Activated B cell treated with CpG ODN at 0.5 μM for 24 hours (primary cell): ENCODE results near the gene SEPTIN12. TPM values are rescaled to one million over a fixed set of nuclear protein-coding genes. Genes with fewer than 3 reads are reported as not detected.
A peak's percentile ranks its signal among the peaks of the same experiment; 100 is the strongest.

ENCODE experiments used
- ATAC-seq: fragments of 200-7000 bp; cut with Tn5 transposase; one replicate; pipeline ENCODE4 v1.10.0; 2021; ENCODE audit warnings: low read depth, mild to moderate bottlenecking, moderate library complexity
- CTCF ChIA-PET: fragments of 350-600 bp; sonication (Branson Sonifier 250); formaldehyde crosslinking; loops from one replicate; lab custom pipeline; 2021; ENCODE audit warnings: antibody characterized with exemption; lab: Charles Lee
- POLR2A ChIA-PET: fragments of 350-600 bp; sonication (Branson Sonifier 250); formaldehyde crosslinking; loops from one replicate; lab custom pipeline; 2021; ENCODE audit warnings: antibody characterized with exemption; lab: Charles Lee
- DNase-seq: peaks from one replicate; pipeline ENCODE4 v3.0.0; 2022
- H3K27ac Mint-ChIP-seq: one replicate; pipeline ENCODE4 v1.8.0; 2020; ENCODE audit warnings: mixed read lengths
- H3K27me3 Mint-ChIP-seq: one replicate; pipeline ENCODE4 v1.8.0; 2021; ENCODE audit warnings: mixed read lengths
- H3K36me3 Mint-ChIP-seq: one replicate; pipeline ENCODE4 v1.8.0; 2021; ENCODE audit warnings: low read depth, mixed read lengths
- H3K4me1 Mint-ChIP-seq: one replicate; pipeline ENCODE4 v1.8.0; 2021; ENCODE audit warnings: mixed read lengths
- H3K4me3 Mint-ChIP-seq: one replicate; pipeline ENCODE4 v1.8.0; 2020; ENCODE audit warnings: mild to moderate bottlenecking, mixed read lengths
- H3K9me3 Mint-ChIP-seq: one replicate; pipeline ENCODE4 v1.8.0; 2020; ENCODE audit warnings: mixed read lengths
- CTCF ChIP-seq: fragments of 200-600 bp; IDR thresholded peaks from one replicate; pipeline ENCODE4 v1.8.0; 2022; ENCODE audit warnings: antibody characterized with exemption, mild to moderate bottlenecking
- intact Hi-C: fragments of 100-400 bp; cut with micrococcal nuclease; formaldehyde crosslinking; loops from one replicate; pipeline ENCODE4 v1.15.1; 2024
- total RNA-seq: library from RNA; stranded (reverse); gene quantifications from 2 replicates; pipeline ENCODE4 v1.2.3, GENCODE V29; 2022

Gene SEPTIN12
- total RNA-seq, 1 donor from 2014 or later = not detected

- peaks cover 18% of the 10 kb centered on the region for H3K4me1 Mint-ChIP-seq
- H3K36me3 Mint-ChIP-seq = peaks cover 15% of the 10 kb centered on the region
- no peaks in the 10 kb centered on the region for H3K9me3 Mint-ChIP-seq
- ChIA-PET CTCF (interaction anchor here (0.8 to 1.7 kb wide), 8 partner anchors 14 to 358 kb away, joined by 3 to 7 read pairs (median 4); partner anchors contain the start of genes GLYR1, HMOX2, MGRN1 and UBN1), POLR2A (interaction anchor here (0.5 to 3.1 kb wide), 16 partner anchors 17 to 481 kb away, joined by 3 to 27 read pairs (median 6); partner anchors contain the start of genes CDIP1, GLYR1, NUDT16L1 and PAM16)
- intact Hi-C loops = loop anchor here (1.0 to 2.0 kb wide), 9 partner anchors 33 to 299 kb away; partner anchors contain the start of genes CDIP1, GLYR1, HMOX2 and MGRN1
- no peaks in the 10 kb centered on the region for H3K27me3 Mint-ChIP-seq
- TF ChIP-seq CTCF = no peak
- DNase-seq = peak; percentile 84
- peak; percentile 77 for ATAC-seq
- peak within 1 kb of the TSS; percentile 90 for H3K4me3 Mint-ChIP-seq
- peak within 1 kb of the TSS; percentile 87 for H3K27ac Mint-ChIP-seq
Measured at GRCh38 chr16:4734063-4734729, 53.9 kb downstream of the SEPTIN12 start, which contains the start of the genes ANKS3 and DNAAF8. Gene ANKS3, minus strand, starts transcription at chr16:4734271. Its CDS starts 4,122 bp downstream, at chr16:4730149. Gene DNAAF8, plus strand, starts transcription at chr16:4734537. Its CDS starts 1,978 bp downstream, at chr16:4736515.

- no peak for TF ChIP-seq CTCF
- POLR2A ChIA-PET = interaction anchor here (0.5 to 3.1 kb wide), 14 partner anchors 18 to 462 kb away, joined by 3 to 27 read pairs (median 7); partner anchors contain the start of genes CDIP1, GLYR1, NUDT16L1 and PAM16
- CTCF ChIA-PET = interaction anchor here (1.6 to 1.7 kb wide), 2 partner anchors 38 to 118 kb away, joined by 5 to 7 read pairs; no protein-coding TSS in a partner anchor
- intact Hi-C loops = loop anchor here (1.0 to 2.0 kb wide), 9 partner anchors 34 to 300 kb away; partner anchors contain the start of genes CDIP1, GLYR1, HMOX2 and MGRN1
- no peaks in the 10 kb centered on the region for H3K27me3 Mint-ChIP-seq
- peak overlapping the region; percentile 90 for H3K4me3 Mint-ChIP-seq
- H3K27ac Mint-ChIP-seq = peak overlapping the region; percentile 61
- ATAC-seq (peak; percentile 8), DNase-seq (no peak)
- H3K9me3 Mint-ChIP-seq = no peaks in the 10 kb centered on the region
- peaks cover 19% of the 10 kb centered on the region for H3K36me3 Mint-ChIP-seq
- peaks cover 18% of the 10 kb centered on the region for H3K4me1 Mint-ChIP-seq
Measured at GRCh38 chr16:4733747-4734062, 54.4 kb downstream of the SEPTIN12 start.

- CTCF ChIA-PET = interaction anchor here (1.7 kb wide), 1 partner anchor 37 kb away, joined by 5 read pairs; no protein-coding TSS in a partner anchor
- H3K4me1 Mint-ChIP-seq = peaks cover 18% of the 10 kb centered on the region
Measured at GRCh38 chr16:4733211-4733742, 54.9 kb downstream of the SEPTIN12 start.

GRCh38 chr16:4729876-4730275, 58.3 kb downstream of the SEPTIN12 start:
- CTCF ChIA-PET = no interaction called here
- no peak for DNase-seq
- no peaks in the 10 kb centered on the region for H3K9me3 Mint-ChIP-seq
- peaks cover 46% of the 10 kb centered on the region for H3K36me3 Mint-ChIP-seq
- no peak overlapping the region for H3K4me3 Mint-ChIP-seq
- H3K27ac Mint-ChIP-seq = no peak overlapping the region
- peaks cover 12% of the 10 kb centered on the region for H3K4me1 Mint-ChIP-seq
- POLR2A ChIA-PET = no interaction called here
- no peaks in the 10 kb centered on the region for H3K27me3 Mint-ChIP-seq
- ATAC-seq = no peak
- intact Hi-C loops = no loop called here
- TF ChIP-seq CTCF = no peak

More at GRCh38 chr16:4733211-4733742, 54.9 kb downstream of the SEPTIN12 start:
- POLR2A ChIA-PET = interaction anchor here (0.5 to 3.1 kb wide), 8 partner anchors 33 to 124 kb away, joined by 3 to 27 read pairs (median 15); partner anchors contain the start of genes GLYR1, NUDT16L1, ROGDI and UBN1
- Mint-ChIP-seq H3K27me3 (no peaks in the 10 kb centered on the region), H3K9me3 (no peaks in the 10 kb centered on the region), H3K4me3 (peak overlapping the region; percentile 90), H3K36me3 (peaks cover 23% of the 10 kb centered on the region), H3K27ac (peak overlapping the region; percentile 61)
- intact Hi-C loops = no loop called here
- DNase-seq (no peak), ATAC-seq (no peak)
- no peak for TF ChIP-seq CTCF

- intact Hi-C loops = no loop called here
- DNase-seq (no peak), ATAC-seq (no peak)
- Mint-ChIP-seq H3K27ac (no peak overlapping the region), H3K4me1 (peaks cover 9% of the 10 kb centered on the region), H3K27me3 (no peaks in the 10 kb centered on the region), H3K9me3 (no peaks in the 10 kb centered on the region), H3K4me3 (no peak overlapping the region), H3K36me3 (peaks cover 50% of the 10 kb centered on the region)
- no peak for TF ChIP-seq CTCF
- ChIA-PET POLR2A (no interaction called here), CTCF (no interaction called here)
Measured at GRCh38 chr16:4728676-4729075, 59.5 kb downstream of the SEPTIN12 start.
